ENCODE measurements around the gene CLEC5A. TPM values are rescaled to one million over a fixed set of nuclear protein-coding genes. Genes with fewer than 3 reads are reported as not detected.

The CLEC5A gene
- total RNA-seq, 1 experiment from 2014 or later = not detected

DNA sequence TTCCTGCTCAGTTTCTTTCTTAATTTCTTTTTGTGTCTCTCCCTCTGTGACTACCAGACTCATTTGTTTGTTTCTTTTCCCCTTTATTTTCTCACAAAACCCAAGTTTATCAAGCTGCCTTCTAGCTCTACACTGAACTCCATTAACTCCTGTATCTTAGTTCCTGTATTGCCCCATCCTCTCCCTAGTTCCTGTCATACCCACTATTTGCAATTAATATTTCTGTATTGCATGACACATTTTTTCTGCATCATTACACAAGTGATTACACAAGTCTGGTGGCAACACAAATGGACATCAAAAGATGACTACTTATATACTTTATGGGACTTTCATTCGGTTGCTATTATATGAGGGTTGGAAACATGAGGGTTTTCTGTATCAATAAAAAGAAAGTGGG, 57.5 kb downstream of the CLEC5A start:
- Histone ChIP-seq H2BK20ac (ENCODE audit: low read depth, low read length, poor library complexity, severe bottlenecking) (no peak overlapping the region), H2BK120ac (ENCODE audit: low read depth, low read length, poor library complexity, severe bottlenecking) (no peak overlapping the region), H3K18ac (ENCODE audit: insufficient read length, low read depth, low read length) (no peak overlapping the region), H3K56ac (ENCODE audit: insufficient read length, low read depth, low read length) (no peak overlapping the region), H2BK15ac (ENCODE audit: low read depth, low read length) (no peak overlapping the region), H3K27me3 (ENCODE audit: insufficient read depth, low read length) (no peaks in the 10 kb centered on the region; the same call in 1 of the 2 replicates), H2AK5ac (ENCODE audit: insufficient read length, low read length) (no peak overlapping the region), H4K91ac (ENCODE audit: insufficient read length, low read depth, low read length) (no peak overlapping the region), H3K79me2 (ENCODE audit: insufficient read depth, low read length) (no peaks in the 10 kb centered on the region), H3K4me1 (ENCODE audit: insufficient read depth, low read length) (no peaks in the 10 kb centered on the region), H3K23ac (ENCODE audit: insufficient read length, low read depth, low read length) (no peak overlapping the region), H4K20me1 (ENCODE audit: control insufficient read depth, insufficient read depth, insufficient read length) (no peaks in the 10 kb centered on the region), H2BK12ac (ENCODE audit: insufficient read length, low read depth, low read length) (no peak overlapping the region), H3K23me2 (ENCODE audit: insufficient read length, low read depth, low read length, poor library complexity, severe bottlenecking) (no peaks in the 10 kb centered on the region), H3K9ac (ENCODE audit: extremely low read depth, insufficient read length, low read length) (no peak overlapping the region), H3K27ac (ENCODE audit: insufficient read length, low read depth, low read length) (no peak overlapping the region), H3K4me2 (ENCODE audit: insufficient read depth, insufficient read length, low read length) (no peak overlapping the region), H3K14ac (ENCODE audit: insufficient read depth, low read length) (no peak overlapping the region), H2AFZ (ENCODE audit: low read length) (no peak overlapping the region), H4K5ac (ENCODE audit: insufficient read length, low read depth, low read length) (no peak overlapping the region), H3T11ph (ENCODE audit: low read length) (no peak overlapping the region), H3K4ac (ENCODE audit: low read depth, low read length) (no peak overlapping the region), H3K9me3 (ENCODE audit: control insufficient read depth, low read depth, low read length) (no peaks in the 10 kb centered on the region), H2BK5ac (ENCODE audit: insufficient read length, low read length) (no peak overlapping the region), H3K79me1 (ENCODE audit: insufficient read depth, low read depth, low read length, poor library complexity, severe bottlenecking) (no peaks in the 10 kb centered on the region), H4K8ac (replicated peaks; ENCODE audit: insufficient read length, low read depth, low read length) (no peak overlapping the region)
- Mint-ChIP-seq H3K4me3 (no peak overlapping the region), H3K36me3 (ENCODE audit: insufficient read depth in 1 of 3, low read depth in 3 of 3) (no peaks in the 10 kb centered on the region), H3K27me3 (ENCODE audit: low read depth) (no peaks in the 10 kb centered on the region), H3K4me1 (peaks cover 6 to 7% of the 10 kb centered on the region in 2 experiments), H3K27ac (no peak overlapping the region), H3K9me3 (no peaks in the 10 kb centered on the region)
- DNase-seq = no peak
- TF ChIP-seq, protein P1, sequence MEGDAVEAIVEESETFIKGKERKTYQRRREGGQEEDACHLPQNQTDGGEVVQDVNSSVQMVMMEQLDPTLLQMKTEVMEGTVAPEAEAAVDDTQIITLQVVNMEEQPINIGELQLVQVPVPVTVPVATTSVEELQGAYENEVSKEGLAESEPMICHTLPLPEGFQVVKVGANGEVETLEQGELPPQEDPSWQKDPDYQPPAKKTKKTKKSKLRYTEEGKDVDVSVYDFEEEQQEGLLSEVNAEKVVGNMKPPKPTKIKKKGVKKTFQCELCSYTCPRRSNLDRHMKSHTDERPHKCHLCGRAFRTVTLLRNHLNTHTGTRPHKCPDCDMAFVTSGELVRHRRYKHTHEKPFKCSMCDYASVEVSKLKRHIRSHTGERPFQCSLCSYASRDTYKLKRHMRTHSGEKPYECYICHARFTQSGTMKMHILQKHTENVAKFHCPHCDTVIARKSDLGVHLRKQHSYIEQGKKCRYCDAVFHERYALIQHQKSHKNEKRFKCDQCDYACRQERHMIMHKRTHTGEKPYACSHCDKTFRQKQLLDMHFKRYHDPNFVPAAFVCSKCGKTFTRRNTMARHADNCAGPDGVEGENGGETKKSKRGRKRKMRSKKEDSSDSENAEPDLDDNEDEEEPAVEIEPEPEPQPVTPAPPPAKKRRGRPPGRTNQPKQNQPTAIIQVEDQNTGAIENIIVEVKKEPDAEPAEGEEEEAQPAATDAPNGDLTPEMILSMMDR (conservative IDR thresholded peaks at IDR 0.05) = no peak
- WGBS (ENCODE audit: extremely low coverage, insufficient read length, low lambda C conversion rate) = no CpG with 5 or more reads among the region's 1 CpG
